Cardiac septum (tissue), 1 donor: Measurements from ENCODE around the gene DUSP5. TPM values are rescaled to one million over a fixed set of nuclear protein-coding genes. Genes with fewer than 3 reads are reported as not detected.

ENCODE experiments used
- DNase-seq: peaks from one replicate; pipeline ENCODE4 v3.0.0-alpha.2; 2020; ENCODE audit warnings: low spot score
- intact Hi-C: fragments of 100-400 bp; cut with DNase I; formaldehyde crosslinking; loops from one replicate; pipeline ENCODE4 v1.14.0; 2022
- total RNA-seq: library from RNA; stranded (reverse); fragmentation: NEBNext Ultra II Directional; extraction: Animal tissue kit (Norgen Biotek cat#: 25700); gene quantifications from one replicate; pipeline ENCODE4 v1.2.1, GENCODE V29; 2021
- donor health status: DM: no; HTN: no; CAD: no.

The DUSP5 gene
- total RNA-seq, 1 donor from 2014 or later: 29.4 TPM

- DNase-seq: no peak
- intact Hi-C loops: loop anchor here (5.0 kb wide), 2 partner anchors 49 to 69 kb away; partner anchors contain the start of gene SMC3
These were observed 627 bp downstream of the DUSP5 start for GRCh38 chr10:110498087-110498981.

DNA sequence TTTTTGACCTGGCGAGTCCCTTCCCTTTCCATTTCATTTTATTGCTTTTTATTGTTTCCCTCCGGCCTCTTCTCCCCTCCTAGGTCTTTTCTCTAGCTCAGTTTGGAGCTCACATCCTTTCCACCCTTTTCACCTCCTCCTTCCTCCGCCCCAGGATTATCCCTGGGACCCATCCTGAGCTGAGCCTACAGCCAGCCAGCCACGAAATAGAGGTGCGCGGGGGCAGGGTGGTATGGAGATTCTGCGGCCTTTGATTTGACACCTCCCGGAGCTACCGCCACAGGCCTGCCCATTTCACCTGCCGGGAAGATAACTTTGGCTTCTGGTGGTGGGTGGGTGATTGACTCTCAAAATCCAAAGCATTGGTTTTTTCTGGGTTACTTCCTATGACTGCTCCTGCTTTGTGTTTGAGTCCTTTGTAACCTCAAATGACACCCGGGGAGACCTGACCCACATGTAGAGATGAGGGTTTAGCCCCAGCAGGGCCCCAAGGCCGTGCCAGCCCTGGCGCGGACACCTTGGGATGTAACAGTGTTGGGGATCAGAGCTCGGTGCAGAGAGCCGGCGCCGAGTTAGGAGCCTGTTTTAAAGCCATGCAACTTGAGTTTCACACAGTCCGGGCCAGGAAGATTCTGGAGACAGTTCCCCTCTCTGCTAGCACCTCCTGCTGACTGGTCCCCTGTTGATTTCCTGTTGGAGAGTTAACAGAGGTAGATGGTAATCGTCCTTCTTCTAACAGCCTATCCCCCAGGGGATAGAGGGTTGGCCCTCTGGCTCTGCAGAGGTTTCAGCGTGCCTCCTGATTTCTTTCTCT is 1.5 kb downstream of the DUSP5 start:
- DNase-seq: no peak
- intact Hi-C loops: loop anchor here (1.0 to 5.0 kb wide), 3 partner anchors 48 to 143 kb away; partner anchors contain the start of gene SMC3

- intact Hi-C loops: loop anchor here (1.0 to 10.0 kb wide), 6 partner anchors 9 to 495 kb away; partner anchors contain the start of genes ADD3, SMC3 and SMNDC1
- no peak for DNase-seq
These were observed 2.2 kb downstream of the DUSP5 start for GRCh38 chr10:110499796-110500514.

- DNase-seq: no peak
These were observed 2.8 kb downstream of the DUSP5 start for GRCh38 chr10:110500515-110500905.

DNA sequence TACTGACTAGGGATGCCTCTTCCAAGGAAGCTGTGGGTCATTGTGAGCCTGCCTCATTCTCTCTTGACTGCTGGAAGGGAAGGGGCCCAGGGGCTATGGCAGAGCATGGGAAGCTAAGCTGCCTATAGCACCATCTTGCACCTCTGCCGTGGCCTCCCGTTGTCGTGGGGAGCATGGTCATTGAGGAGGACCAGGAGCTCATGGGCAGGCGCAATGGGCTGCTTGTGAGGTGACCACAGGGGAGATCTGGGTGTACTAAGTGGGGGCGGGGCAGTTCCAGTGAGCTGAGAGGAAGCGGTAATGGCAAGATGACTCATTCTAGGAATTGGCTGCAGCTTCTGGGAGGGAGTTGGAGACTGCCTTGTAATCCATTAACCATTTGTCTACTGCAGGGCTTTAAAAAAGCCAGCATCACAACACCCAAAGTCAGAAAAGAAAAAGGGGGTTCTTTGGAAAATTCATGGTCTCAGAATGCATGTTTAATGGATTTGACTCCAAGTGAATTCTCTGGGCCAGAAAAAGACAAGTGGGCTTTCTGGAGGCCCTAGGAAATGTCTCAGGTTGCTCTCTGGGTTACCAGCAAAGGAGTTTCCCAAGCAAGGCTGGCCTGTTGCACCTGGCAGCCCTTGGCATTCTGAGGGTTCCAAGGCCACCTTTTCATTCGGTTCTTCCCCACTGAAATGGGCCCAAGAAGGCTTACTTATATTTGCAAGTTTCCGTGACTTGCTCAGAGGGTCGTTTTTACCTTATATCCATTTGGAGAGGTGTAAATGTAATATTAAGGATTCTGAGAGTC is 3.6 kb downstream of the DUSP5 start:
- intact Hi-C loops: loop anchor here (2.0 to 10.0 kb wide), 2 partner anchors 197 to 497 kb away; partner anchors contain the start of genes ADD3 and SMNDC1

More at GRCh38 chr10:110500515-110500905, 2.8 kb downstream of the DUSP5 start:
- intact Hi-C loops: loop anchor here (1.0 to 10.0 kb wide), 3 partner anchors 9 to 496 kb away; partner anchors contain the start of genes ADD3 and SMNDC1

GRCh38 chr10:110502072-110502845 is 4.6 kb downstream of the DUSP5 start:
- DNase-seq: no peak
- intact Hi-C loops: loop anchor here (10.0 kb wide), 1 partner anchor 497 kb away; the partner anchor contains the start of gene ADD3

More for the DNA sequence above, 3.6 kb downstream of the DUSP5 start:
- peak; percentile 91 for DNase-seq

DNA sequence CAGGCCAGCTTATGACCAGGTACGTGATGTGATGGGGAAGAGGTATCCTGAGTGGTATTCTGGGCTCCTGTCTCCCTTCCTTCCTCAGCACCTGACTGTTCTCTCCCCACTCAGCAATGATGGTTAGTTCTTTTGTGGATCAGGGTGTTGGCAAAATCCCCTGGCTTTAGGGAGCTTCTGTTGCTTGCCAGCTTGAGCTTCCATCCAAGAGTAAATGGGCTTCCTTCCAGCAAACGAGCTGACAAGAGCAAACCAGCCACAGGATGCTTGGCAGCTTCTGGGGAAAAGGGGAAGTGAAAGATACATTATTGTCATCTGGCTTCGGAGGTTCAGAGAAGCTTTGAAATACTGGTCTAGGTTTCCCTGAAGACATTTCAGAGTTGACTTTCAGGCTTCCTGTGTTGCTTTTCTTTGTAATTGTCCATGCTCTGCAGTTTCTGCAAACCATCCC is 5.2 kb downstream of the DUSP5 start:
- intact Hi-C loops: loop anchor here (10.0 kb wide), 1 partner anchor 498 kb away; the partner anchor contains the start of gene ADD3
- no peak for DNase-seq

DNA sequence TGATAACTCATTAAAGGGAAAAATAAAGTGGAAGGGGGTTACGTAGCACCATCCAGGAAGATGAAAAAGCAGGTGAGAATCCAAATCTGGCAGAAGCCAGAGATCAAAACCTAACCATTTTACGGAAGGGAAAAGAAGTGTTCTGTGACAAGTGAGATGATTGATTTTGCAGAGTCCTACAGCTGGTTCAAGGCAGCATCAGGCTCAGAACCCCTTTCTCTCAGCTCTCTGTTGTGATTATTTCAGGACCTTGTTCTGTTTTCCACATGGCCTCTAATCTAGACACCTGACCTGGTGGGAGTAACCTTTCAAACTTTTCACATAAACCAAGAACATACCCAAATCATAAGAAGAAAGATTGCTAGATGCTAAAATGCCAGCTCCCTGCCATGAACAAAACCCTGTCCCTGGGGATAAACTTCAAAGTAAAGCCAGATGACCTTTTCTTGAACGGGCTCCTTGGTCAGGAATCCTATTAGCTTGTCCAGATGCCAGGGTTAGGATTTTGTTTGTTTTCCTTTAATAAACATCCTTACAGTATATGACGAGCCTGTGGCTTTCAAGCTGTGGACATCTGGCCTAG is 5.9 kb downstream of the DUSP5 start:
- no peak for DNase-seq
- intact Hi-C loops: loop anchor here (10.0 kb wide), 1 partner anchor 499 kb away; the partner anchor contains the start of gene ADD3

DNA sequence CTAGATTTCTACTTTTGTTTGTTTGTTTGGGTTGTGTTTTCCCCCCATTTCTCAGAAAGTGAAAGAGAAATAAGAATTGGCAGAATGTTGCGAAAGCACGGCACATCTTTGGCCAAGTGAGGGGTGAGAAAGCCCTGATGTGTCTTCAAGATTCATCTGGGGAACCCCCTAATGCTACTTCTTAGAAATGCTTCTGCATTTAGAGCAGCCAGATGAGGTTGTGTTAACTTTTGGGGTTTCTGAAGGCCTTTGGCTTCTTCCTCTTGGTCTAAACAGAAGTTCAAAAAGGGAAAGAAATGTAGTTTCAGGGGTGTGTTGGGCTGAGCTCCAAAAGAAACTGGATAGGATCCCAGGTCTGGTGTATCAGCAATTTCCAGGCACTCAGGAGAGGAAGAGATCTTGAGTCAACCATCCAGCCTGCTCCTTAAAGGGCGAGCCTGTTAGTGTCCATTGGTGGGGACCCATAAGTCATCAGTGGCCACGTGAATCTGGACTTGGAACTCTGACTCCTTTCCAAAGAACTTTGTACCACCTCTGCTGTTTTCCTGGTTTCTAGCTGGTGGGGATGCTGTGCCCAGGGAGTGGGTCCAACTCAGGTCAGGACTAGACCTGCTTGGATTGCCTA is 6.5 kb downstream of the DUSP5 start:
- no peak for DNase-seq
- intact Hi-C loops: loop anchor here (10.0 kb wide), 1 partner anchor 499 kb away; the partner anchor contains the start of gene ADD3

- DNase-seq: no peak
- intact Hi-C loops: loop anchor here (5.0 to 10.0 kb wide), 2 partner anchors 293 to 500 kb away; partner anchors contain the start of gene ADD3
These were observed 7.5 kb downstream of the DUSP5 start for GRCh38 chr10:110505130-110505770.

GRCh38 chr10:110506448-110506847 is 8.7 kb downstream of the DUSP5 start:
- no peak for DNase-seq
- intact Hi-C loops: loop anchor here (5.0 to 10.0 kb wide), 2 partner anchors 294 to 502 kb away; partner anchors contain the start of gene ADD3

DNA sequence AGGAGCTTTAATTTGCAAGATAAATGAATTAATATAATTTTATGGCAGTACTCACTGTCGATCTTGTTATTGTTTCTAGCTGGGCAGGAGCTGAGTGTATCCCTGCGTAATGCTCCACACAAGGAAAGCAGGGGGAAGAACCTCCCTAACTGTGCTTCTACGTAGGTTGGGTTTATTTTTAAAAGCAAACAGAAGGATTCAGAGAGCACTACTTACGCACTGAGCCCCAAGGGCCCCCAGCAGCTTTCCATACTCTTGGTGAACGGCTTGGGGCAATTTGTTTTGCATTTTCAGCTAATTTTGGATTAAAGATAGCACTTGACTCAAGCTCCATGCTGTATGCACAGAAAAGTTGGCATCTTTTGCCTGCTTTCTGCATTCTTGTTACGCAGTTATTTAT is 9.6 kb downstream of the DUSP5 start:
- no peak for DNase-seq
- intact Hi-C loops: loop anchor here (5.0 to 10.0 kb wide), 2 partner anchors 295 to 503 kb away; partner anchors contain the start of gene ADD3

- no peak for DNase-seq
- intact Hi-C loops: loop anchor here (5.0 to 10.0 kb wide), 2 partner anchors 296 to 503 kb away; partner anchors contain the start of gene ADD3
These were observed 10.6 kb downstream of the DUSP5 start for GRCh38 chr10:110508159-110508788.

- no peak for DNase-seq
- intact Hi-C loops: loop anchor here (1.0 to 10.0 kb wide), 3 partner anchors 9 to 504 kb away; partner anchors contain the start of gene ADD3
These were observed 11.3 kb downstream of the DUSP5 start for GRCh38 chr10:110508806-110509544.
